HG02938 (cell line): ENCODE data around the gene GOLT1A.
"Not testable (repeated sequence)": the region's sequence is repeated elsewhere in the genome, so short reads cannot be mapped to it uniquely, and the experiment has no call there.

ENCODE experiments used
- ATAC-seq: cut with Tn5 transposase; IDR thresholded peaks from one replicate; pipeline ENCODE4 v1.9.1; 2021; ENCODE audit warnings: mild to moderate bottlenecking, moderate library complexity; ENCODE audit not compliant: unreplicated experiment

GOLT1A gene

DNA sequence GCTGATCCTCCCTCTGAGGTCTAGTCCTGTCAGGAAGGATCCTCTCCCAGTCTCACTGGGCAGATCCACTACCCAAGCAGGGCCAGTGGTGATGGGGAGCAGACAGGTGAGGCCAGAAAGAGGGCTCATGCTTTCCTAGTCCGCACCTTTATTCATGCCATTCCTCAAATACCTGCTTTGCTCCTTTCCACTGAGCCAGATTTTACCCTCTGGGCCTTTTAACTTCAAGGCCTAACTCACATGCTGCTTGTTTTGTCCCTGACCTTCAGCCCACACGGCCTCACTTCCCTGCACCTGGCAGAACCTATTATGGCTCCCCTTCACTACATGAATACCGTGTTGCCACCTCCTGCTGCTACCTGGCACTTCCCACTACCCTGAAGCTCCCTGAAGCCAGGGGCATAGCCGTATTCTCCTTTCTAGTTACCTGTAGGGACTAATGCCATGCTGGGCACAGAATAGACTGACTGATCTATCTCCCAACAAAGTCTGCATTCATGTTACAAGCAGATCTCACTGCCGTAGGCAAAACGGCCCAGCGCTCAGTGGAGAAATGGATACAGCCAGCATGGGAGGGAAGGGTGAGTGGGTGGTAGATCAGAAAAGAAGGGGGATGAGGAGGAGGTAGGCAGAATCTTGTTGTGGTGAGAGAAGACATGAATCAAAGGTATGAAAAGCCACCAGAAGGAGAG is 36.1 kb upstream of the GOLT1A start:
- ATAC-seq = no peak

DNA sequence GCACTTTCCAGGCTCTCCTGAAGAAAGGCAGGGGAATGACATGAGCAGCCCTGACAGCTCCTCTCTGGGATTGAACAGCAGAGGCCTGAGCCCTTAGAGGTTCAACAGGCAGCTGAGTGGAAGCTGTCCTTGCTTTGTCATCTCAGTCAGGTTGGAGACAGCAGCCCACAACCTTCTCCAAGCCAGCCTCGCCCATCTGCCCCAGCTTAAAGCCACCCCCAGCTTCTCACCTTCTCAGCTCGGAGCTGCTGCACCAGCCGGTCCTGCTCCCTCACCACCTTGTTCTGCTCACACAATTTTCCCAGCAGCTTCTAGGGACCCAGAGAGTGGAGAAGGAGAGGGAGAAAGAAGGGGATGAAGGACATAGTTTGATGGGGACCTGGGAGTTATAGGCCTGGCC is 35.2 kb upstream of the GOLT1A start:
- ATAC-seq = no peak

DNA sequence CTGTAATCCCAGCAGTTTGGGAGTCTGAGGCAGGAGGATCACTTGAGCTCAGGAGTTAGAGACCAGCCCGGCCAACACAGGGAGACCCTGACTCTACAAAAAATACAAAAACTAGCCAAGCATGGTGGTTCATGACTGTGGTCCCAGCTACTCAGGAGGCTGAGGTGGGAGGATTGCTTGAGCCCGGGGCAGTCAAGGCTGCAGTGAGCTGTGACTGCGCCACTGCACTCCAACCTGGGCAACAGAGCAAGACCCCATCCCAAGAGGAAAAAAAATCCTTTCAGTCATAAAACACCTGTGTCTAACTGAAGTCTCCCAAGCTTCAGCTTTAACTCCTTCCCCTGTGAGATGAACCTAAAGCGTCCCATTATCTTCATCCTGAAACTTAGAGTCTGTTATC is 33.1 kb upstream of the GOLT1A start:
- no peak for ATAC-seq

DNA sequence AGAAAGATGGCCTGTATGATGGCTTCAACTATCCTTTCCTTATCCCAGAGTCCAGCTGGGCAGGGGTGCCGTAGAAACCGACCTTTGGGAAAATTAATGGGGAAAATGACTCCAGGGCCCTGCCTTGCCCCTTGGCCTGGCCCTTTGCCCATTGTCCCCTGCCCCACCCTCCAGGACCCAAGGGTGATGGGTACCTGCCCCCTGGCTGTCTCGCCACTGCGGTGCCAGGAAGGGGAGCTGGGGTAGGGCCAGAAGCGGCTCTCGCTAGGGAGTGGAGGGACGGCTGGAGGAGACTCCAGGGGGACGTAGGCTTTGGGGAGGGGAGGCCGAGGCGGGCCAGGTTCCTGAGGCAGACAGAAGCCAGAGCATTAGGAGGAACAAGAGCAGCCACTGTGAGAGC is 29.1 kb upstream of the GOLT1A start:
- no peak for ATAC-seq

DNA sequence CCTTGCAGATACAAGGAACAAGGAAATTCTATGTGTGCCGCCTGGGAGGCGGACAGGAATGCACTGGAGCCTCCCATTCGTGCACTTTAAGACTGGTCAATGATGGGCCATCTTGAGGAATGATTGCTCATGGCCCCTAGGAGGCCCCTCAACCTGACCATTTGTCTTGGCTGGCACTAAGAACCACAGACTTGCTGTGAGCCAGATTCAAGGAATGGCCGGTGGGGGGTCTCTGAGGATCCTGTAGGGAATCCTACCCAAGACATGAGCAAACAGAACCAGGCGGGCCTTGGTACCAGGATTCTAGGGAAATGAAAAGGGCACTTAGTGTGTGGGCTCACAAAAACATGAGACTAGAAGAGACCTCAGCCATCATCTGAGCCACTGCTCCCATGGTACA is 28.1 kb upstream of the GOLT1A start:
- no peak for ATAC-seq

DNA sequence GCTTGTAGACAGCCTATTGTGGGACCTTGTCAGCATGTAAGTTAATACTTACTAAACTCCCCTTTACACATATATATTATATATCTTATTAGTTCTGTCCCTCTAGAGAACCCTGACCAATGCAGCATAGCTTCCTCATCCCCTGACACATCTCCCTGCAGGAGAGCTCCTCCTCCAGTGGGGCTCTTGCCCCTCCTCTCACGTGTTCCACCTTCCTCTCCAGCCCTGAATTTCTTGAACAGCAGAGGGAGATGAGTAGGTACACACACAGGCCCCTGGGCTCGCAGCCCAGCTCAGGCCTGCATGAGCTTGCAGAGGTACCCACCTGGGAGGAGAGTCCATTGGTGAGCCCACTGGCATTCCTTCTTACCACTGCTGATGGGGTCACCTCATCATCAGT is 27.3 kb upstream of the GOLT1A start:
- ATAC-seq = no peak

DNA sequence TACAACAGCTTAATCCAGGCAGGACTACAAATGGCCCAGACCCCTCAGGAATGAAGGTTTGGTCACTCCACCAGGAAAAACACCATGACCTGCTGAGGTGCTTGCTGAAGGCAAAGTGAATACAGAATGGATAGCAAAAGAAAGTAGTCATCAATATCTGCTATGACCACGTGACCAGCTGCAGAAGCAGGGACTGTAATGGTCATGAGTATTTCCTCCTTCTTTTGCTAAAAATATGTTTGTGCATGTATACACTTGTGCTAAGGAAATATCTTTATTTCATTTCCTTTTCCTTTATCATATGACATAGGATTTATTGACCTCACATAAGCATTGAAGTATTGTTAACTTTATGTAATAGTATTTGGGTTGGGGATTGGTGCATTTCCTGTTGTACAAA is 26.4 kb upstream of the GOLT1A start:
- no peak for ATAC-seq

DNA sequence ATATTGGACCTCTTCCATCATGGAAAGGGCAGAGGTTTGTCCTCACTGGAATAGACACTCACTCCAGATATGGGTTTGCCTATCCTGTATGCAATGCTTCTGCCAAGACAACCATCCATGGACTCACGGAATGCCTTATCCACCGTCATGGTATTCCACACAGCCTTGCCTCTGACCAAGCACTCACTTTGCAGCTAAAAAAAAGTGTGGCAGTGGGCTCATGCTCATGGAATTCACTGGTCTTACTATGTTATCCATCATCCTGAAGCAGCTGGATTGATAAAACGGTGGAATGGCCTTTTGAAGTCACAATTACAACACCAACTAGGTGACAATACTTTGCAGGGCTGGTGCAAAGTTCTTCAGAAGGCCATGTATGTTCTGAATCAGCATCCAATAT is 25.6 kb upstream of the GOLT1A start:
- ATAC-seq = not testable (repeated sequence)

DNA sequence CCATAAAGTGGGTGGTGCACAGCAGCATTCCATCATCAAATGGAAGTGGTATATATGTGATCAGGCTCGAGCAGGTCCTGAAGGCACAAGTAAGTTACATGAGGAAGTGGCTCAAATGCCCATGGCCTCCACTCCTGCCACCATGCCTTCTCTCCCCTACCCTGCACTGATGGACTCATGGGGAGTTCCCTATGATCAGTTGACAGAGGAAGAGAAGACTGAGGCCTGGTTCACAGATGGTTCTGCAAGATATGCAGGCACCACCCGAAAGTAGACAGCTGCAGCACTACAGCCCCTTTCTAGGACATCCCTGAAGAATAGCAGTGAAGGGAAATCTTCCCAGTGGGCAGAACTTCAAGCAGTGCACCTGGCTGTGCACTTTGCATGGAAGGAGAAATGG is 24.7 kb upstream of the GOLT1A start:
- ATAC-seq = not testable (repeated sequence)

DNA sequence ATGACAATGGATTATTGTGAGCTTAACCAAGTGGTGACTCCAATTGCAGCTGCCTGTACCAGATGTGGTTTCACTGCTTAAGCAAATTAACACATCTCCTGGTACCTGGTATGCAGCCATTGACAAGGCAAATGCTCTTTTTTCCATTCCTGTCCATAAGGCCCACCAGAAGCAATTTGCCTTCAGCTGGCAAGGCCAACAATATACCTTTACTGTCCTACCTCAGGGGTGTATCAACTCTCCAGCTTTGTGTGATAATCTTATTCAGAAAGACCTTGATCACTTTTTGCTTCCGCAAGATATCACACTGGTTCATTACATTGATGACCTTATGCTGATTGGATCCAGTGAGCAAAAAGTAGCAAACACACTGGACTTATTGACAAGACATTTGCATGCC is 23.7 kb upstream of the GOLT1A start:
- ATAC-seq = not testable (repeated sequence)

DNA sequence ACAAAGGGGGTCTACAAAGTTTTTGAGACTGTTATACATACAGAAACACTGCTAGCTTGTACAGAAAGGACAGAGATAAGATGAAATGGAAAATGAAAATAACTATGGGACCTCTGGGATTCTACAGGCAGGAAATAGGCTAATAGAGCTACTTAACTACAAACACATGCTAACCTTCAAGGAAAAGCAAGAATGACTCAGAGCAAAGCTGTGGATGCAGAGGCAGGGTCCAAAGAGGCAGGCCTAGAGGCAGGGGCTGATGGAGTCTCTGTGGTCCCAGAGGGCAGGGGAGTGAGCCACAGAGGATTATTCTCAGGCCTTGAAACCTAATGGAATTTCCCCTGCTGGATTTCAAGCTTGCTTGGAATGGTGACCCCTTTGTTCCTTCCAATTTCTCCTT is 18.7 kb upstream of the GOLT1A start:
- no peak for ATAC-seq

DNA sequence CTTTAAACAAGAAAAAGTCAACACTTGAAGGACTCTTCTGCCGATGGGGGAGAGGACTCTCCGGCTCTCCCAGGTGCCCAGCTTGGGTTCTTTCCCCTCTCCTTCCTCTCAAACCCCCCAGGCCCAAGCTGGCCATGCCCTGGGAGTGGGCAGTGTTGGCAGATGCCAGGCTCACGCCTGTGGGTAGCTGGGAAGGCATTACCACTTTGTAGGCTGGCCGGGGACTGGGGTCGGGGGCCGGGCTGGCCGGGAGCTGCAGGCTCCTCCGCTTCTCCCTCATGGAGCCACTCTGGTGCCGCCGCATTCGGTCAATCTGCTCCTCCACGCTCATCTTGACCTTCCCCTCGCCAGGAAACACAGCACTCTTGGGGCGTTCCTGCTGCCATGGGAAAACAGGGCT is 16.4 kb upstream of the GOLT1A start:
- no peak for ATAC-seq

DNA sequence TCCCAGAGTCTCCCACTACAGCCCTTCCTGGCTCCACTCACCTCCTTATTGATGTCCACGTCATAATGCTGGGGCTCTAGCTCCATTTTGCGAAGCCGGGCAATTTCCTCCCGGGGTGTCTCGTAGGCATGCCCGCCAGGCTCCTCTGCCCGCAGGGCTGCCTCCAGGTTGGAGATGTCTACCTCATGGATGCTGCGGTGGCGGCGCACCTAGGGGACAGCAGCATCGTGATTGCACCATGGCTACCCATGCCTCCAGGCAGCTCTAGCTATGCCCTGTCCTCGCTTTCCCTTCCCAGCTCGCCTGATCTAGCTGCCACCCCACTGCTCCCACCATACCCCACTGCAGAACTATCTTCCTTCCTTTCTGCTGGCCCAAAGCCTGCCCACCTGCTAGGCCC is 15.1 kb upstream of the GOLT1A start:
- ATAC-seq = no peak

DNA sequence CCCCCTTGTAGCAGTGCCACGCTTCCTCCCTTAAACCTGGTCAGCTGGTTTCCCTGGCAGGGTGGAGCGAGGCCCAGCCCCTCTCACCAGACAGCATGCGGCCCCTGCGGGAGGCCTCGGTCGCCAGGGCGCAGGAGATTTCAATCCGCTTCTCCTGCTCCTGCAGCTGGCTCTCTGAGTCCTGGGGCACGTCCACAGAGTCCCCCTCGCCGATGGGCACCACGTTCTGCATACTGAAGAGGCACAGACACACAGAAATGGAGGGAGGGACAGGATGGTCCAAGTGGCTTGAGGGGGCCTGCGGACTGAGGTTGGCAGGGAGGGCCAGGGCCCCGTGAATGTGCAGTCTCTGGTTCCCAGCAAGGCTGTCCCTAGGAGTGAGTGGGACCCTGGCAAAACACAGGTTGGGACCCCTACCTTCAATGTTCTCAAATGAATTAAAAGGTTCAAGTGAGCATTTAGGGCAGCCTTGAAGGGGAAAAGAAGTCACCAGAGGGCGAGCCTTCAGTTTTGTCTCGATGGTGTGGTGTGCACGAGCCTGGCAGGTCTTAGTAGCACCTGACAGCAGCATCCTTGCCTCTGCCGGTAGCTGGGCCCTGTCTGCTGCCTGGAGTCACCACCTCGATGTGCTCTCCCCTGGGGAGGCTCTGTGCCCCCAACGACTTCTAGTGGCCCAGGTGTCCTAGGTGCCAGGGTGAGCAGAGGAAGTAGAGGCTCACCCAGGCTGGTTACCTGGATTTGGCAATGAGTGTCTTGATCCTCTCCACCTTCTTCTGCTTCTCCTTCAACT is 14.4 kb upstream of the GOLT1A start:
- ATAC-seq = no peak

DNA sequence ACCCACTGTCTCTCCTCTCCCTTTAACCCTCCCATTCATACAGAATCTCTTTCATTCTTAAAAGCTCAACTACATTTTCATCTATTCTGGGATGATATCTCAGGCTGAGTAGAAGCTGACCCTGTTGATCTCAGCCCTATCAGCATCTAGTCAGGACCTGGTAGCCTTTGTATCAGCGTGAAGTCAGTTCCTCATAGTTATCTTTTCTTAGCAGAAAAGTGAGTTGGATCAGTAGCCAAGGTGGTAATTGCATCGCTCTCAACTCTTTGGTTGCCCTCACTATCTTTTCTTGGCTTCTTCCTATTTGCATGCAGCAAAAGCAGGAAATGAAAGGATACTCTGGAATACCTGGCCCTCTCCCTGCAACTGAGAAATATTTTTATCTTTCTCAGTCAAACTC is 13.6 kb upstream of the GOLT1A start:
- ATAC-seq = no peak

DNA sequence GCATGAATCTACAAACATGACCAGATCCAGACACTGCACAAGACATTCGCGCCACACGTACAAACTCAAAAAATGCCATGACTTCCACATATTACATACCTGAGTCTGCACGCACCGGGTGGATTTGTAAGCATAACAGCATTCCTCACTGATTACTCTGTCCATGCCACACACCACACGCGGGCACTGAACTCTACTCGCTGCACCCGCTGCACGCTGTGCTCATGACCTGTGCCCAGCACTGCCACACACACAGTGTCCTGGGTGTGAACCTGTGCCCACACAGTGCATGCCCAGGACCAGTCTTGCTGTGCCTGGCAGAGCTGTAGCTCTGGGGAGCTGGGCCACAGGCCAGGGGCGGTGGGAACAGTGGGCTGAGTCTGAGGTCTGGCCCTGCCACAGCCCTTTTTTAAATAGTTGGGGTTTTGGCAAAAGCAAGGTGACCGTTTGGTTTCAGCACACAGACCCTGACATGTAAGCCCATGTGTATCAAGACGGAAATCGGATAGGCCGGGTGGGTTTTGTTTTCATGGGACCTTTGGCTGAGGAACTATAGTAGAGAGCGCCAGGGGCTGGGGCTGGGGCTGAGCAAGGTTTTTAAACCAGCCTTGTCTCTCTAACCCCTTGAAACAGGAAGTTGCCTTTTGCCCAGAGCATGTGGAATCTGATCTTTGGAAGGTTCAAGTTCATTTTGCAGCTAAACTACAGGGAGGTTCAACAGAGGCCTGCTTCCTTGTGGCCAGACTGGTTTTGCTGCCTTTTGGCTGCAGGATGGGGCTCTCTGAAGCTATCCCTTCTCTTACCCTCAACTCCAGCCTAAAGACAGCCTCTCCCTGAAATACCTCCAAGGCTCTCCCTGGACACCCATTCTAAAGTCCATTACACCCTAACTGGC is 12.3 kb upstream of the GOLT1A start:
- ATAC-seq = no peak

DNA sequence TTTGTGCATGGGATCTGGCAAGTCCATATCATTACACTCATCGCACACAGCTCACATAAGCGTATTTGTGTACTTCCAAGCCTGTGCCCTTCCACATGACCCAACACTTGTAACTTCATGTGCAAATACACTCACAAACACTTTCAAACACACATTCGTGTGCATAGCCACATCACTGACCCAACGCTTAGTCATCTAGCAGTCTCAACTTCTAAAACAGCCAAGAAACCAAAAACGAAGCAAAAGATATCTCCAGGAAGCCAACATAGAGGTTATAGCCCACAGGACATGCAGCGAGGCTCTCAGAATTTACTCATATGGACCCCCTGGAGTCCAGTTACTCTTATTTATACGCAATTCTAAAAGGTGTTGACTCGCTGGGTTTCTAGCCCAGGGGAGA is 10.9 kb upstream of the GOLT1A start:
- ATAC-seq = no peak

DNA sequence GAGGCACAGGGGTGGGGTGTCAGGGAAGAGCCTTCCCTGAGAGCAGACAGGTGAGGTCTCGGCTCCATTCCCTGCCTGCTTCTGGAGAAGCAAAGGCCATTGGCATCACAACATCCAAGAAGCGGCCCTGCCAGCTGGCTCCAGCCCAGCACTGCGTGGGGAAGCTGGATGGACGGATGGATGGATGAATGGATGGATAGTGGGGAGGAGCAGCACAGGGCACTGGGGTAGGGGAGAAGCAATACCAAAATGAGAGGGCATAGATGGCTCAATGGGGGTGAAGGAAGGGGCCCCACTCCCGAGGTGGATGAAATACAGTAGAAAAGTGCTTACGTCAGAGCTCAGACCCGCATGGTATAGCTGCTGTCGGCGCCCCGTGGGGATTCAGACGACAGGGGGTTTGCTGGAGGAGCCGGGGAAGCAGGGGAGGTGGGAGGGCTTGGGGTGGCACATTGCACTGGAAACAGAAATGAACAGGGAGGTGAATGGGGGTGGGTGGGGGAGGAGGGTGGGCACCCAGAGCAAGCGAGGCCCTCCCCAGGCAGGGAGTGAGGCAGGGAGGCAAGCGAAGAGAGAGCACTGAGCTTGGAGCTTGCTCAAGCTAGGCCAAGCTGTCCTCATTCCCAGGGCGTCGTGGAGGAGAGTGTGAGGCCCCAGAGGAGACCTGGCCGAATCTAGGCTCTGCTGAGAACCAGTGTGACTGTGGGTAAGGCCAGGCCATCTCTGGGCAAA is 9.5 kb upstream of the GOLT1A start:
- ATAC-seq = no peak

DNA sequence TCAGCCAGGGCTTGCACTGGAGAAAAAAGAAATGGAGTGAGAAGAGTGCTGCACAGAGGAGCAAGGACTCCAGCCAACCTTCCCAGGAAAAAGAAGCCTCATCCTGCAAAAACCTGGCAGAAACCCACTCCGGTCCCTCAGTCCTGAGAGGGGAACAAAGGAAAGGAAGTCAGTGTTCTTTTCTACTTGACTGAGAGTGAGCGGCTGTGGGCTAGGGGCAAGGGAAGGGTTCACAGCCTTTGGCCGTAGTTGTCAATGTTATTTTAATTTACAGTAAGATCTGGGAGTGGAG is 8.9 kb upstream of the GOLT1A start:
- no peak for ATAC-seq

DNA sequence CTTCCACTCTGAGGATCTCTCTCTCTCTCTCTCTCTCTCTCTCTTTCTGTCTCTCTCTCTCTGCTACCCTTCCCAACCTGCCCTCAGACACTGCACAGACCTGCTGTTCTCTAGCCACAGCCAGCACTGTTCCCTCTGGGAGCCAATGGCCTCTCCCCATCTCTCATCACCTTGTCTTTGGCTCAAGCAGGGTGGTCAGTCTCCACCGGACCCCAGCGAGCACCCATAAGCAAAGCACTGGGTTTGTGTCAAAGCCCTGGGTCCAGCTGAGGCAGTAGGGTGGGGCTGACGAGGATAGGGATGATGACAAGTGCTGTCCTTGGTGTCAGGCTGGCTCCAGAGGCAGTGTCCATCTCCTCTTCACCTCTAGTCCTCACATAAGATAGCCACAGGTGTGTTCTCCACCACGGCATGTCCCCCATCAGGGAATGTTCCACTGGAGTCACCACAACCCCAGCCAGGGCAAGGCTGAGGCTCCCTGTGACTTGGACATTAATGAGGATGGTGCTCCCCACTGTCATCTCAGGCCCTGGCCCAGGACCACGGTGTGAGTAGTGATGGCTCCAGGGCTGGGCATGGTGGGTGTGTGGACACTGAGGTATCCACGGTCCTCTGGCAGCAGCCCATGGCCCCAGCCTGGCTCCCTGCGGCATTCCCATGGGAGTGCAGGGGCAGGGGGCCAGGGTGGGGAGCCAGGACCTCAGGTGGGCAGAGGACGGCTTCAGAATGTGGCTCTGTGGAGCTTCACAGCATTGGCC is 8.4 kb upstream of the GOLT1A start:
- no peak for ATAC-seq

DNA sequence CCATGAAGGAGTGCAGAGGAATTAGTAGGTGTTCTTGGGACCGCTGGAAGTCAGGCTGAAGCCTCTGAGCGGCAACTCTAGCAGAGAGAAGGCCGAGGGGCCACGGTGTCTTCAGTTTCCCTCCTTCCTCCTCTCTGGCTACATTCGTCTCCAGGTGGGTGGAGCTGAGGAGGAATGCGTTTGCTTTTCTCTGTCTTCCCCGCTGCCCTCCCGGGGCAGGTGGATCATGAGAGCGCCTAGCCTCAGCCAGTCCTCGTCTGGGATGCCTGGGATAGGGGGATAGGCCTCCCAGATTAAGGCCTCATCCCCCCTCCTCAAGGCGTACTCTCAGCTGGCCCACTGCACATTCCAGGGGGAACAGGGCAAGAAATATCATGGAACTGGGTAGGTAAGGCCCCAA is 7.5 kb upstream of the GOLT1A start:
- ATAC-seq = no peak
